ENCODE measurements around the gene CFD. TPM values are rescaled to one million over a fixed set of nuclear protein-coding genes. Genes with fewer than 3 reads are reported as not detected.

Gene CFD
- total RNA-seq, 2 experiments from 2014 or later = 2.3 to 2.9 TPM

DNA sequence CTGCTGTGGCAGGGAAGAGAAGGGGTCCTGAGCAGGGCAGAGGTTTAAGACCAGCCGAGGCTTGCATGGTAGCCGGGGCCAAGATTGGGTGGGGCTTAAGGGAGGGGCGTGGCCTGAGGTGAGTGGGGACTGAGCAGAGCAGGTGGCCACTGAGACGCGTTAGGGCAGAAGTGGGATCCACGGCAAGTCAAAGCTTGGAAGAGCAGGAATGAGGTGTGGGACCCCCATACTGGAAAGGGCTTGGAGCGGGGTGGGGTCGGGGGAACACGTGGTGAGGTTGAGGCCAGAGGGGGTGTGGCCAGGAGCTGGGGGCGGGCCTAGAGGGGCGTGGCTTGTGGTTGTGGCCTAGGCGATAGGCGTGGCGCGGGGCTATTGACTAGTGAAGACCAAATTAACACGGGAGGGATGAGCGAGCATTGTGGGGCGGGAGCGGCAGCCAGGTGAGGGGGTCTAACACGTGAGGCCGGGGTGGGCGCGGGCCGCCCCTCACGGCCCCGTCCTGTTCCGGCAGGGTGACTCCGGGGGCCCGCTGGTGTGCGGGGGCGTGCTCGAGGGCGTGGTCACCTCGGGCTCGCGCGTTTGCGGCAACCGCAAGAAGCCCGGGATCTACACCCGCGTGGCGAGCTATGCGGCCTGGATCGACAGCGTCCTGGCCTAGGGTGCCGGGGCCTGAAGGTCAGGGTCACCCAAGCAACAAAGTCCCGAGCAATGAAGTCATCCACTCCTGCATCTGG, 3.3 kb downstream of the CFD start:
- peak overlapping the region; percentile 87 for H3K27ac Mint-ChIP-seq
- H3K4me3 ChIP-seq (ENCODE audit: low read length) = peak overlapping the region; percentile 14
- peaks cover 26% of the 10 kb centered on the region for H3K4me1 Mint-ChIP-seq (ENCODE audit: low read depth)
- TF ChIP-seq CTCF (IDR thresholded peaks at IDR 0.05) = no peak
- no peak overlapping the region for H3K27ac ChIP-seq (ENCODE audit: low read depth in 1 of 2, low read length in 2 of 2)
- H3K36me3 Mint-ChIP-seq (ENCODE audit: low read depth) = peaks cover 5% of the 10 kb centered on the region
- H3K36me3 ChIP-seq (ENCODE audit: insufficient read depth, low read length) = peaks cover 3% of the 10 kb centered on the region
- H3K9me3 Mint-ChIP-seq = no peaks in the 10 kb centered on the region
- peaks cover 42% of the 10 kb centered on the region for H3K4me1 ChIP-seq (ENCODE audit: insufficient read depth, low read length)
- H3K27me3 ChIP-seq (ENCODE audit: control insufficient read depth in 1 of 2, insufficient read depth in 2 of 2, low read length in 2 of 2) = peaks cover 9 to 16% of the 10 kb centered on the region in 2 experiments
- ATAC-seq (ENCODE audit: poor library complexity) (peak; percentile 67), DNase-seq (peak; percentile 65 to 89 (median 79))
- CTCF ChIA-PET = interaction anchor here (0.5 to 2.4 kb wide), 6 partner anchors 10 to 61 kb away, joined by 3 to 52 read pairs (median 15); no protein-coding TSS in a partner anchor
- peaks cover 7% of the 10 kb centered on the region for H3K27me3 Mint-ChIP-seq
- H3K9me3 ChIP-seq (ENCODE audit: control insufficient read depth in 1 of 2, insufficient read depth in 1 of 2, low read length in 2 of 2) = peaks cover 0 to 10% of the 10 kb centered on the region in 2 experiments
- POLR2A ChIA-PET = interaction anchor here (0.9 to 2.8 kb wide), 15 partner anchors 12 to 406 kb away, joined by 3 to 40 read pairs (median 4); partner anchors contain the start of genes ABCA7, ARHGAP45, CIRBP and MED16
- intact Hi-C loops (cut with DNase I, micrococcal nuclease) = loop anchor here (1.0 to 5.0 kb wide), 6 partner anchors 30 to 139 kb away; partner anchors contain the start of genes MED16 (in 2 of the 2), RNU6-9 (in 2 of the 2) and WDR18 (in 1 of the 2)
- H3K4me3 Mint-ChIP-seq = peak overlapping the region; percentile 73

DNA sequence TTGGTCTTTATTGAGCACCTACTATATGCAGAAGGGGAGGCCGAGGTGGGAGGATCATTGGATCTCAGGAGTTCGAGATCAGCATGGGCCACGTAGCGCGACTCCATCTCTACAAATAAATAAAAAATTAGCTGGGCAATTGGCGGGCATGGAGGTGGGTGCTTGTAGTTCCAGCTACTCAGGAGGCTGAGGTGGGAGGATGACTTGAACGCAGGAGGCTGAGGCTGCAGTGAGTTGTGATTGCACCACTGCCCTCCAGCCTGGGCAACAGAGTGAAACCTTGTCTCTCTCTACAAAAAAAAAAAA, 3.8 kb downstream of the CFD start:
- no peak overlapping the region for H3K27ac ChIP-seq (ENCODE audit: low read depth in 1 of 2, low read length in 2 of 2)
- DNase-seq = no peak
- TF ChIP-seq CTCF (IDR thresholded peaks at IDR 0.05) = no peak
- Mint-ChIP-seq H3K36me3 (ENCODE audit: low read depth) (peaks cover 8% of the 10 kb centered on the region), H3K9me3 (no peaks in the 10 kb centered on the region), H3K4me1 (ENCODE audit: low read depth) (peaks cover 26% of the 10 kb centered on the region), H3K27ac (peak overlapping the region; percentile 87), H3K27me3 (peaks cover 6% of the 10 kb centered on the region), H3K4me3 (peak overlapping the region; percentile 30)
- intact Hi-C loops (cut with DNase I, micrococcal nuclease) = loop anchor here (1.0 to 5.0 kb wide), 6 partner anchors 30 to 138 kb away; partner anchors contain the start of genes MED16 (in 2 of the 2), RNU6-9 (in 2 of the 2) and WDR18 (in 1 of the 2)
- ChIA-PET CTCF (interaction anchor here (0.6 to 2.4 kb wide), 21 partner anchors 9 to 268 kb away, joined by 3 to 52 read pairs (median 5); partner anchors contain the start of genes ARHGAP45, KISS1R, MED16 and RNU6-9), POLR2A (interaction anchor here (0.6 to 2.8 kb wide), 25 partner anchors 10 to 406 kb away, joined by 3 to 40 read pairs (median 4); partner anchors contain the start of genes ABCA7, ARHGAP45, CIRBP and MED16)
- no peak for ATAC-seq (ENCODE audit: poor library complexity)
- H3K36me3 ChIP-seq (ENCODE audit: insufficient read depth, low read length) = peaks cover 8% of the 10 kb centered on the region
- H3K27me3 ChIP-seq (ENCODE audit: control insufficient read depth in 1 of 2, insufficient read depth in 2 of 2, low read length in 2 of 2) = peaks cover 9 to 16% of the 10 kb centered on the region in 2 experiments
- H3K4me1 ChIP-seq (ENCODE audit: insufficient read depth, low read length) = peaks cover 41% of the 10 kb centered on the region
- H3K9me3 ChIP-seq (ENCODE audit: control insufficient read depth in 1 of 2, insufficient read depth in 1 of 2, low read length in 2 of 2) = peaks cover 0 to 10% of the 10 kb centered on the region in 2 experiments
- peak overlapping the region; percentile 21 for H3K4me3 ChIP-seq (ENCODE audit: low read length)

DNA sequence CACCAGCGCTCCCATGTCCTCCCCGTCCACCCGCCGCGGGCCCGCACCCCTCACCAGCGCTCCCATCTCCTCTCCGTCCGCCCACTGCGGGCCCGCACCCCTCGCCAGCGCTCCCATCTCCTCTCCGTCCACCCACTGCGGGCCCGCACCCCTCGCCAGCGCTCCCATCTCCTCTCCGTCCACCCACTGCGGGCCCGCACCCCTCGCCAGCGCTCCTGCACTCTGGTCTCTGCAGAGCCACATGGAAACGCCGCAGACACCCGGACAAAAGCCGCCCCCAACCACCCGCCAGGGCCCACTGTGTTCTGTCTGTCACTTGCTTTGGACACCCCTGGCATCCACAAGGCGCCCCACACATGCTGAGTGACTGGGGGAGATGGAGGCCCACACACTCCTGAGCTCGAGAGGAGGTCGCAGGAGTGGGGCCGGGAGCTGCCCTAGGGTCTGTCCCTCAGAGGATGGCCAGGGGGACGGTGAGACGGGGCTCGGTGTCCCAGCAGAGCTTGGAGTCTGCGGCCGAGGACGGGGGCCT, 7.4 kb downstream of the CFD start:
- CTCF ChIA-PET = interaction anchor here (0.6 kb wide), 1 partner anchor 97 kb away, joined by 3 read pairs; no protein-coding TSS in a partner anchor
- Histone ChIP-seq H3K27ac (ENCODE audit: low read depth in 1 of 2, low read length in 2 of 2) (no peak overlapping the region), H3K4me1 (ENCODE audit: insufficient read depth, low read length) (peaks cover 21% of the 10 kb centered on the region), H3K9me3 (ENCODE audit: control insufficient read depth in 1 of 2, insufficient read depth in 1 of 2, low read length in 2 of 2) (peaks cover 0 to under 1% of the 10 kb centered on the region in 2 experiments), H3K4me3 (ENCODE audit: low read length) (no peak overlapping the region), H3K36me3 (ENCODE audit: insufficient read depth, low read length) (peaks cover 37% of the 10 kb centered on the region), H3K27me3 (ENCODE audit: control insufficient read depth in 1 of 2, insufficient read depth in 2 of 2, low read length in 2 of 2) (no peaks in the 10 kb centered on the region)
- DNase-seq (no peak), ATAC-seq (ENCODE audit: poor library complexity) (no peak)
- no peaks in the 10 kb centered on the region for H3K27me3 Mint-ChIP-seq
- TF ChIP-seq CTCF (IDR thresholded peaks at IDR 0.05) = no peak
- H3K4me1 Mint-ChIP-seq (ENCODE audit: low read depth) = peaks cover 29% of the 10 kb centered on the region
- H3K36me3 Mint-ChIP-seq (ENCODE audit: low read depth) = peaks cover 23% of the 10 kb centered on the region
- H3K9me3 Mint-ChIP-seq = no peaks in the 10 kb centered on the region
- no peak overlapping the region for H3K27ac Mint-ChIP-seq
- POLR2A ChIA-PET = interaction anchor here (0.8 kb wide), 1 partner anchor 53 kb away, joined by 3 read pairs; no protein-coding TSS in a partner anchor
- intact Hi-C loops (cut with DNase I, micrococcal nuclease) = no loop called here
- no peak overlapping the region for H3K4me3 Mint-ChIP-seq
